Panc1 (cell line): Measurements from ENCODE around the gene SDK2.

Experiments
- POLR2AphosphoS5 ChIP-seq: IDR thresholded peaks from 2 replicates; pipeline ENCODE4 v1.6.1; 2012; ENCODE audit warnings: mild to moderate bottlenecking, low read depth, low read length, moderate library complexity
- TF ChIP-seq, protein P1 (sequence below): fragments of 450-650 bp; IDR thresholded peaks from 2 replicates; pipeline ENCODE4 v1.5.1; 2017; ENCODE audit warnings: mild to moderate bottlenecking

GRCh38 chr17:73679476-73679875 is 35.2 kb upstream of the SDK2 start:
- TF ChIP-seq, protein P1, sequence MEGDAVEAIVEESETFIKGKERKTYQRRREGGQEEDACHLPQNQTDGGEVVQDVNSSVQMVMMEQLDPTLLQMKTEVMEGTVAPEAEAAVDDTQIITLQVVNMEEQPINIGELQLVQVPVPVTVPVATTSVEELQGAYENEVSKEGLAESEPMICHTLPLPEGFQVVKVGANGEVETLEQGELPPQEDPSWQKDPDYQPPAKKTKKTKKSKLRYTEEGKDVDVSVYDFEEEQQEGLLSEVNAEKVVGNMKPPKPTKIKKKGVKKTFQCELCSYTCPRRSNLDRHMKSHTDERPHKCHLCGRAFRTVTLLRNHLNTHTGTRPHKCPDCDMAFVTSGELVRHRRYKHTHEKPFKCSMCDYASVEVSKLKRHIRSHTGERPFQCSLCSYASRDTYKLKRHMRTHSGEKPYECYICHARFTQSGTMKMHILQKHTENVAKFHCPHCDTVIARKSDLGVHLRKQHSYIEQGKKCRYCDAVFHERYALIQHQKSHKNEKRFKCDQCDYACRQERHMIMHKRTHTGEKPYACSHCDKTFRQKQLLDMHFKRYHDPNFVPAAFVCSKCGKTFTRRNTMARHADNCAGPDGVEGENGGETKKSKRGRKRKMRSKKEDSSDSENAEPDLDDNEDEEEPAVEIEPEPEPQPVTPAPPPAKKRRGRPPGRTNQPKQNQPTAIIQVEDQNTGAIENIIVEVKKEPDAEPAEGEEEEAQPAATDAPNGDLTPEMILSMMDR = no peak
- TF ChIP-seq POLR2AphosphoS5 = no peak
